HepG2 (cell line): Measurements from ENCODE around the gene NME1. TPM values are rescaled to one million over a fixed set of nuclear protein-coding genes. Genes with fewer than 3 reads are reported as not detected.
A peak's percentile ranks its signal among the peaks of the same experiment; 100 is the strongest.

ENCODE experiments used
- AHR ChIP-seq: IDR thresholded peaks from 2 replicates; pipeline ENCODE4 v1.6.1; 2018; ENCODE audit warnings: missing genetic modification reagents, missing compliant biosample characterization
- ARID2 ChIP-seq: sonication (generic); formaldehyde crosslinking; IDR thresholded peaks from 2 replicates; pipeline ENCODE4 v1.8.1; 2022; ENCODE audit warnings: mild to moderate bottlenecking, missing genetic modification reagents, borderline replicate concordance
- ARNT2 ChIP-seq: sonication (generic); formaldehyde crosslinking; IDR thresholded peaks from 2 replicates; pipeline ENCODE4 v1.8.0; 2022; ENCODE audit warnings: mild to moderate bottlenecking, low read depth, missing genetic modification reagents, moderate library complexity
- CREM ChIP-seq, 2 experiments: sonication (generic) in 1 of 2; formaldehyde crosslinking in 1 of 2; IDR thresholded peaks; 2 replicates each; pipeline versions ENCODE4 v1.4.0 to v1.6.1; 2016 to 2020; ENCODE audit warnings: antibody characterized with exemption in 1 of 2, mild to moderate bottlenecking in 1 of 2, missing genetic modification reagents in 1 of 2
- FLYWCH1 ChIP-seq: sonication (generic); formaldehyde crosslinking; IDR thresholded peaks from 2 replicates; pipeline ENCODE4 v1.8.1; 2023; ENCODE audit warnings: mild to moderate bottlenecking, missing genetic modification reagents
- FOXO1 ChIP-seq: sonication (generic); formaldehyde crosslinking; IDR thresholded peaks from 2 replicates; pipeline ENCODE4 v1.4.0; 2020; ENCODE audit warnings: missing genetic modification reagents
- IKZF4 ChIP-seq: sonication (generic); formaldehyde crosslinking; IDR thresholded peaks from 2 replicates; pipeline ENCODE4 v1.5.1; 2020; ENCODE audit warnings: borderline replicate concordance, mild to moderate bottlenecking, low read depth, missing genetic modification reagents; ENCODE audit errors: not compliant biosample characterization
- IRF1 ChIP-seq: sonication (generic); formaldehyde crosslinking; IDR thresholded peaks from 2 replicates; pipeline ENCODE4 v1.4.0; 2020; ENCODE audit warnings: low read depth, mild to moderate bottlenecking, missing genetic modification reagents
- MIER2 ChIP-seq: IDR thresholded peaks from 2 replicates; pipeline ENCODE4 v1.6.1; 2016; ENCODE audit warnings: missing biosample characterization, missing genetic modification reagents
- NR2F2 ChIP-seq: IDR thresholded peaks from 2 replicates; pipeline ENCODE4 v1.6.1; 2012; ENCODE audit warnings: low read depth, inconsistent platforms, borderline replicate concordance
- NR2F6 ChIP-seq, 2 experiments: IDR thresholded peaks; 2 replicates each; pipeline ENCODE4 v1.6.1; 2016; ENCODE audit warnings: antibody characterized with exemption in 1 of 2, mild to moderate bottlenecking in 1 of 2
- PLSCR1 ChIP-seq: sonication (generic); formaldehyde crosslinking; IDR thresholded peaks from 2 replicates; pipeline ENCODE4 v1.5.0; 2020; ENCODE audit warnings: missing genetic modification reagents, mild to moderate bottlenecking, borderline replicate concordance
- PRMT3 ChIP-seq: sonication (generic); formaldehyde crosslinking; IDR thresholded peaks from 2 replicates; pipeline ENCODE4 v1.8.1; 2022; ENCODE audit warnings: low read depth, mild to moderate bottlenecking, moderate library complexity, missing genetic modification reagents, borderline replicate concordance
- SRF ChIP-seq: IDR thresholded peaks from 2 replicates; pipeline ENCODE4 v1.6.1; 2011; ENCODE audit warnings: mild to moderate bottlenecking, low read depth, low read length, moderate library complexity
- SRY ChIP-seq: sonication (generic); formaldehyde crosslinking; IDR thresholded peaks from 2 replicates; pipeline ENCODE4 v1.8.0; 2022; ENCODE audit warnings: mild to moderate bottlenecking, missing genetic modification reagents
- TAF15 ChIP-seq: fragments of 200-400 bp; formaldehyde crosslinking; IDR thresholded peaks from one replicate; pipeline ENCODE4 v1.6.1; 2018; ENCODE audit warnings: mild to moderate bottlenecking, low read depth, low read length; ENCODE audit not compliant: poor library complexity, severe bottlenecking
- THAP11 ChIP-seq: IDR thresholded peaks from 2 replicates; pipeline ENCODE4 v1.6.1; 2016; ENCODE audit warnings: missing biosample characterization, missing genetic modification reagents
- ZBTB26 ChIP-seq: IDR thresholded peaks from 2 replicates; pipeline ENCODE4 v1.6.1; 2016; ENCODE audit warnings: missing compliant biosample characterization, missing genetic modification reagents, borderline replicate concordance
- ZNF10 ChIP-seq: sonication (generic); formaldehyde crosslinking; IDR thresholded peaks from 2 replicates; pipeline ENCODE4 v1.4.0; 2020; ENCODE audit warnings: mild to moderate bottlenecking, low read depth, missing genetic modification reagents, borderline replicate concordance
- ZNF121 ChIP-seq: sonication (generic); formaldehyde crosslinking; IDR thresholded peaks from 2 replicates; pipeline ENCODE4 v1.5.0; 2020; ENCODE audit warnings: mild to moderate bottlenecking, missing genetic modification reagents
- ZNF17 ChIP-seq: sonication (generic); formaldehyde crosslinking; IDR thresholded peaks from 2 replicates; pipeline ENCODE4 v1.5.0; 2020; ENCODE audit warnings: mild to moderate bottlenecking, missing genetic modification reagents
- ZNF225 ChIP-seq: sonication (generic); formaldehyde crosslinking; IDR thresholded peaks from 2 replicates; pipeline ENCODE4 v1.4.0; 2020; ENCODE audit warnings: mild to moderate bottlenecking, missing genetic modification reagents
- ZNF253 ChIP-seq: sonication (generic); formaldehyde crosslinking; IDR thresholded peaks from 2 replicates; pipeline ENCODE4 v1.8.0; 2022; ENCODE audit warnings: mild to moderate bottlenecking, missing genetic modification reagents, borderline replicate concordance
- ZNF343 ChIP-seq: sonication (generic); formaldehyde crosslinking; IDR thresholded peaks from 2 replicates; pipeline ENCODE4 v1.4.0; 2020; ENCODE audit warnings: mild to moderate bottlenecking, missing genetic modification reagents
- ZNF580 ChIP-seq: IDR thresholded peaks from 2 replicates; pipeline ENCODE4 v1.6.1; 2016; ENCODE audit warnings: low read depth, borderline replicate concordance
- ZNF839 ChIP-seq: sonication (generic); formaldehyde crosslinking; IDR thresholded peaks from 2 replicates; pipeline ENCODE4 v1.4.0; 2020; ENCODE audit warnings: missing genetic modification reagents, mild to moderate bottlenecking, borderline replicate concordance
- ZSCAN9 ChIP-seq: IDR thresholded peaks from 2 replicates; pipeline ENCODE4 v1.6.1; 2016; ENCODE audit warnings: borderline replicate concordance
- polyA plus RNA-seq, 8 experiments: library from polyadenylated mRNA; depleted of rRNA in 3 of 8; stranded (reverse) in 7 of 8; unstranded in 1 of 8; fragments of >200 nt; fragmentation: Illumina TruSeq in 4 of 8; extraction: Trizol in 4 of 8; gene quantifications; 2 replicates each; pipeline versions ENCODE4 v1.2.1 to v1.2.3, GENCODE V29; 2011 to 2016; ENCODE audit warnings: low read depth in 4 of 8, missing spikeins in 1 of 8, mixed read lengths in 1 of 8; ENCODE audit not compliant: insufficient read depth in 1 of 8
- total RNA-seq, 5 experiments: library from RNA; depleted of rRNA; stranded (reverse); fragments of >200 nt; fragmentation: Illumina TruSeq; extraction: Trizol; gene quantifications; 2 replicates each; pipeline ENCODE4 v1.2.3, GENCODE V29; 2016; ENCODE audit warnings: low read depth in 1 of 5

NME1 gene
- total and polyA plus RNA-seq, 2 of the 13 experiments (the other 11 are each of a cell fraction or from before 2014, with no cell fraction given): 295 to 516 TPM

- no peak for TF ChIP-seq PRMT3
- no peak for TF ChIP-seq AHR
- 0 out of 2 replicates have a peak, but pooled peaks have one; percentile 26 for TF ChIP-seq ZNF343 (CRISPR knock-in tag)
- no peak for TF ChIP-seq CREM (IDR thresholded peaks at IDR 0.05)
- no peak for TF ChIP-seq CREM (CRISPR knock-in tag; IDR thresholded peaks at IDR 0.05)
- no peak for TF ChIP-seq IKZF4 (CRISPR knock-in tag)
- no peak; the same call in 1 of the 2 replicates for TF ChIP-seq ZNF225 (CRISPR knock-in tag)
- TF ChIP-seq ZNF839 (CRISPR knock-in tag): no peak
- TF ChIP-seq ZNF580 (CRISPR knock-in tag): no peak
- no peak for TF ChIP-seq ARID2 (CRISPR knock-in tag)
- TF ChIP-seq ZNF10: no peak
- no peak for TF ChIP-seq FLYWCH1 (CRISPR knock-in tag)
- TF ChIP-seq ZNF17 (CRISPR knock-in tag): no peak
- no peak for TF ChIP-seq PLSCR1 (CRISPR knock-in tag)
- TF ChIP-seq ZSCAN9 (CRISPR knock-in tag): no peak
- no peak for TF ChIP-seq ARNT2
- no peak for TF ChIP-seq ZNF121 (CRISPR knock-in tag)
- no peak for TF ChIP-seq TAF15
- no peak for TF ChIP-seq NR2F6 (IDR thresholded peaks at IDR 0.05)
- no peak for TF ChIP-seq NR2F6 (CRISPR knock-in tag; IDR thresholded peaks at IDR 0.05)
- no peak for TF ChIP-seq IRF1 (CRISPR knock-in tag)
- TF ChIP-seq SRY: no peak; the same call in 1 of the 2 replicates
- TF ChIP-seq NR2F2: no peak
- no peak for TF ChIP-seq SRF
- no peak for TF ChIP-seq ZBTB26 (CRISPR knock-in tag)
- TF ChIP-seq MIER2 (CRISPR knock-in tag): peak; percentile 62; the same call in 1 of the 2 replicates
- TF ChIP-seq ZNF253: no peak
- 0 out of 2 replicates have a peak, but pooled peaks have one; percentile 3 for TF ChIP-seq THAP11 (CRISPR knock-in tag)
- TF ChIP-seq FOXO1 (CRISPR knock-in tag): no peak
Measured at GRCh38 chr17:51119415-51120356, 33.7 kb upstream of the NME1 start (continued).
